ENCODE data around the gene TRAF2.

TRAF2 gene

GRCh38 chr9:136939996-136940525, 53.7 kb downstream of the TRAF2 start:
- H3K4me3 ChIP-seq: no peak overlapping the region
- H3K27ac ChIP-seq: no peak overlapping the region
- peaks cover 30% of the 10 kb centered on the region; the same call in 1 of the 2 replicates for H3K36me3 ChIP-seq (ENCODE audit: insufficient read depth, low read length)
- no peak for DNase-seq (ENCODE audit: low read depth, low spot score)
- TF ChIP-seq POLR2AphosphoS5 (IDR thresholded peaks at IDR 0.05; ENCODE audit: borderline replicate concordance, low read depth, low read length): no peak
- TF ChIP-seq EZH2 (IDR thresholded peaks at IDR 0.05): no peak
- TF ChIP-seq FOXP2 (optimal IDR thresholded peaks at IDR 0.05; ENCODE audit: control extremely low read depth, extremely low read length, insufficient read depth): no peak
- H3K9me3 ChIP-seq (ENCODE audit: low read depth, low read length): no peaks in the 10 kb centered on the region
- H3K9ac ChIP-seq (ENCODE audit: insufficient read length): no peak overlapping the region

- H3K27ac ChIP-seq: no peak overlapping the region
These were observed 54.4 kb downstream of the TRAF2 start for GRCh38 chr9:136940526-136941230.

GRCh38 chr9:136941231-136942111, 55.2 kb downstream of the TRAF2 start:
- no peaks in the 10 kb centered on the region for H3K9me3 ChIP-seq (ENCODE audit: low read depth, low read length)
- no peak for TF ChIP-seq EZH2 (IDR thresholded peaks at IDR 0.05)
- no peak overlapping the region for H3K4me3 ChIP-seq
- DNase-seq (ENCODE audit: low read depth, low spot score): no peak
- H3K27ac ChIP-seq: no peak overlapping the region
- no peak overlapping the region for H3K9ac ChIP-seq (ENCODE audit: insufficient read length)
- peaks cover 30% of the 10 kb centered on the region; the same call in 1 of the 2 replicates for H3K36me3 ChIP-seq (ENCODE audit: insufficient read depth, low read length)

More at GRCh38 chr9:136940526-136941230, 54.4 kb downstream of the TRAF2 start:
- TF ChIP-seq POLR2AphosphoS5 (IDR thresholded peaks at IDR 0.05; ENCODE audit: borderline replicate concordance, low read depth, low read length) (no peak), FOXP2 (optimal IDR thresholded peaks at IDR 0.05; ENCODE audit: control extremely low read depth, extremely low read length, insufficient read depth) (no peak), EZH2 (IDR thresholded peaks at IDR 0.05) (no peak)
- DNase-seq (ENCODE audit: low read depth, low spot score): no peak
- H3K36me3 ChIP-seq (ENCODE audit: insufficient read depth, low read length): peaks cover 30% of the 10 kb centered on the region; the same call in 1 of the 2 replicates
- H3K9ac ChIP-seq (ENCODE audit: insufficient read length): no peak overlapping the region
- H3K9me3 ChIP-seq (ENCODE audit: low read depth, low read length): no peaks in the 10 kb centered on the region
- H3K4me3 ChIP-seq: no peak overlapping the region

GRCh38 chr9:136942112-136942880, 56.0 kb downstream of the TRAF2 start:
- DNase-seq (ENCODE audit: low read depth, low spot score): no peak
- no peak for TF ChIP-seq FOXP2 (optimal IDR thresholded peaks at IDR 0.05; ENCODE audit: control extremely low read depth, extremely low read length, insufficient read depth)
- TF ChIP-seq EZH2 (IDR thresholded peaks at IDR 0.05): no peak
- no peak for TF ChIP-seq POLR2AphosphoS5 (IDR thresholded peaks at IDR 0.05; ENCODE audit: borderline replicate concordance, low read depth, low read length)
- peaks cover 30% of the 10 kb centered on the region; the same call in 1 of the 2 replicates for H3K36me3 ChIP-seq (ENCODE audit: insufficient read depth, low read length)
- H3K9ac ChIP-seq (ENCODE audit: insufficient read length): no peak overlapping the region
- H3K27ac ChIP-seq: no peak overlapping the region
- H3K9me3 ChIP-seq (ENCODE audit: low read depth, low read length): no peaks in the 10 kb centered on the region
- H3K4me3 ChIP-seq: no peak overlapping the region

GRCh38 chr9:136942881-136943230, 56.5 kb downstream of the TRAF2 start:
- Histone ChIP-seq H3K36me3 (ENCODE audit: insufficient read depth, low read length) (peaks cover 30% of the 10 kb centered on the region; the same call in 1 of the 2 replicates), H3K27ac (no peak overlapping the region), H3K9ac (ENCODE audit: insufficient read length) (no peak overlapping the region), H3K9me3 (ENCODE audit: low read depth, low read length) (no peaks in the 10 kb centered on the region), H3K4me3 (peak overlapping the region; percentile 88)
- no peak for TF ChIP-seq EZH2 (IDR thresholded peaks at IDR 0.05)
- TF ChIP-seq FOXP2 (optimal IDR thresholded peaks at IDR 0.05; ENCODE audit: control extremely low read depth, extremely low read length, insufficient read depth): no peak
- no peak for TF ChIP-seq POLR2AphosphoS5 (IDR thresholded peaks at IDR 0.05; ENCODE audit: borderline replicate concordance, low read depth, low read length)
- no peak for DNase-seq (ENCODE audit: low read depth, low spot score)

GRCh38 chr9:136943291-136944211, 57.2 kb downstream of the TRAF2 start:
- no peak for DNase-seq (ENCODE audit: low read depth, low spot score)

GRCh38 chr9:136944212-136944518, 57.8 kb downstream of the TRAF2 start:
- peak overlapping the region; percentile 86 for H3K9ac ChIP-seq (ENCODE audit: insufficient read length)
- H3K4me3 ChIP-seq: peak overlapping the region; percentile 88
- H3K27ac ChIP-seq: no peak overlapping the region
- no peak for TF ChIP-seq EZH2 (IDR thresholded peaks at IDR 0.05)
- TF ChIP-seq FOXP2 (optimal IDR thresholded peaks at IDR 0.05; ENCODE audit: control extremely low read depth, extremely low read length, insufficient read depth): no peak
- no peak for TF ChIP-seq POLR2AphosphoS5 (IDR thresholded peaks at IDR 0.05; ENCODE audit: borderline replicate concordance, low read depth, low read length)
- DNase-seq (ENCODE audit: low read depth, low spot score): no peak
- no peaks in the 10 kb centered on the region for H3K9me3 ChIP-seq (ENCODE audit: low read depth, low read length)
- peaks cover 30% of the 10 kb centered on the region; the same call in 1 of the 2 replicates for H3K36me3 ChIP-seq (ENCODE audit: insufficient read depth, low read length)

More at GRCh38 chr9:136943291-136944211, 57.2 kb downstream of the TRAF2 start:
- Histone ChIP-seq H3K27ac (no peak overlapping the region), H3K36me3 (ENCODE audit: insufficient read depth, low read length) (peaks cover 30% of the 10 kb centered on the region; the same call in 1 of the 2 replicates), H3K9me3 (ENCODE audit: low read depth, low read length) (no peaks in the 10 kb centered on the region), H3K9ac (ENCODE audit: insufficient read length) (peak overlapping the region; percentile 86), H3K4me3 (peak overlapping the region; percentile 88)
- TF ChIP-seq EZH2 (IDR thresholded peaks at IDR 0.05): no peak
- peak; percentile 36; the same call in 1 of the 2 replicates for TF ChIP-seq POLR2AphosphoS5 (IDR thresholded peaks at IDR 0.05; ENCODE audit: borderline replicate concordance, low read depth, low read length)

Measured in SK-N-MC (cell line).